ENCODE results near the gene ALDH1B1. TPM values are rescaled to one million over a fixed set of nuclear protein-coding genes. Genes with fewer than 3 reads are reported as not detected.

ALDH1B1 gene
- polyA plus RNA-seq, 1 donor (not counting 4 experiments of a cell fraction or from before 2014, with no cell fraction given) = 14.4 TPM

- Histone ChIP-seq H3K4me1 (ENCODE audit: control insufficient read depth, extremely low read depth, insufficient read depth, low read length) (no peaks in the 10 kb centered on the region), H3K36me3 (ENCODE audit: control insufficient read depth in 2 of 2, extremely low read depth in 1 of 2, insufficient read depth in 2 of 2, low read length in 2 of 2) (no peaks in the 10 kb centered on the region), H3K4me2 (ENCODE audit: control insufficient read depth, extremely low read depth, insufficient read depth, low read depth, low read length) (no peak overlapping the region), H3K27ac (ENCODE audit: control insufficient read depth, insufficient read depth, low read length) (no peak overlapping the region), H2AFZ (ENCODE audit: control insufficient read depth, low read length) (no peak overlapping the region), H3K9ac (ENCODE audit: control insufficient read depth, extremely low read depth, insufficient read depth, low read length) (no peak overlapping the region), H3K27me3 (ENCODE audit: control insufficient read depth, extremely low read depth, insufficient read depth, low read length) (peaks cover 52% of the 10 kb centered on the region), H4K20me1 (ENCODE audit: control insufficient read depth, extremely low read depth, insufficient read depth, low read length) (no peaks in the 10 kb centered on the region), H3K79me2 (ENCODE audit: control insufficient read depth, insufficient read depth, low read length) (no peaks in the 10 kb centered on the region), H3K9me1 (ENCODE audit: control insufficient read depth, extremely low read depth, insufficient read depth, low read length) (no peaks in the 10 kb centered on the region), H3K9me3 (ENCODE audit: control insufficient read depth, low read depth, low read length) (no peaks in the 10 kb centered on the region), H3K4me3 (ENCODE audit: control insufficient read depth in 2 of 3, extremely low read depth in 1 of 3, insufficient read depth in 2 of 3, low read depth in 1 of 3, low read length in 3 of 3) (no peak overlapping the region)
- no peak for FAIRE-seq
- dilution Hi-C loops (cut with MboI; ENCODE audit: extremely low pct_ligation_motif_present, low sequenced_read_pairs) = no loop called here
- TF ChIP-seq CTCF (optimal IDR thresholded peaks at IDR 0.05 in 1 of 3, IDR thresholded peaks at IDR 0.05 in 1 of 3, conservative IDR thresholded peaks at IDR 0.05 in 1 of 3; ENCODE audit: extremely low read depth in 1 of 3, insufficient read depth in 2 of 3, low read length in 3 of 3) (no peak), EZH2 (IDR thresholded peaks at IDR 0.05; ENCODE audit: low read length) (peak; percentile 56)
- no peak for DNase-seq (ENCODE audit: low read depth, low spot score)
Observed at GRCh38 chr9:38424918-38425317, 32.4 kb downstream of the ALDH1B1 start.

GRCh38 chr9:38428062-38428461 is 35.6 kb downstream of the ALDH1B1 start:
- no peaks in the 10 kb centered on the region for H3K79me2 ChIP-seq (ENCODE audit: control insufficient read depth, insufficient read depth, low read length)
- no peak overlapping the region for H3K27ac ChIP-seq (ENCODE audit: control insufficient read depth, insufficient read depth, low read length)
- FAIRE-seq = no peak
- H3K36me3 ChIP-seq (ENCODE audit: control insufficient read depth in 2 of 2, extremely low read depth in 1 of 2, insufficient read depth in 2 of 2, low read length in 2 of 2) = no peaks in the 10 kb centered on the region
- TF ChIP-seq CTCF (optimal IDR thresholded peaks at IDR 0.05 in 1 of 3, IDR thresholded peaks at IDR 0.05 in 1 of 3, conservative IDR thresholded peaks at IDR 0.05 in 1 of 3; ENCODE audit: extremely low read depth in 1 of 3, insufficient read depth in 2 of 3, low read length in 3 of 3) = no peak
- no peak for TF ChIP-seq EZH2 (IDR thresholded peaks at IDR 0.05; ENCODE audit: low read length)
- no peak overlapping the region for H3K9ac ChIP-seq (ENCODE audit: control insufficient read depth, extremely low read depth, insufficient read depth, low read length)
- no peak overlapping the region for H3K4me3 ChIP-seq (ENCODE audit: control insufficient read depth in 2 of 3, extremely low read depth in 1 of 3, insufficient read depth in 2 of 3, low read depth in 1 of 3, low read length in 3 of 3)
- H3K9me3 ChIP-seq (ENCODE audit: control insufficient read depth, low read depth, low read length) = no peaks in the 10 kb centered on the region
- H3K4me2 ChIP-seq (ENCODE audit: control insufficient read depth, extremely low read depth, insufficient read depth, low read depth, low read length) = no peak overlapping the region
- H3K9me1 ChIP-seq (ENCODE audit: control insufficient read depth, extremely low read depth, insufficient read depth, low read length) = no peaks in the 10 kb centered on the region
- no peak overlapping the region for H2AFZ ChIP-seq (ENCODE audit: control insufficient read depth, low read length)
- H3K27me3 ChIP-seq (ENCODE audit: control insufficient read depth, extremely low read depth, insufficient read depth, low read length) = peaks cover 54% of the 10 kb centered on the region
- H3K4me1 ChIP-seq (ENCODE audit: control insufficient read depth, extremely low read depth, insufficient read depth, low read length) = no peaks in the 10 kb centered on the region
- no peak for DNase-seq (ENCODE audit: low read depth, low spot score)
- H4K20me1 ChIP-seq (ENCODE audit: control insufficient read depth, extremely low read depth, insufficient read depth, low read length) = peaks cover 3% of the 10 kb centered on the region
- dilution Hi-C loops (cut with MboI; ENCODE audit: extremely low pct_ligation_motif_present, low sequenced_read_pairs) = no loop called here

All from keratinocyte (primary cell).